Epithelial cell of esophagus (primary cell): Measurements from ENCODE around the gene THSD7B.
"Not testable (repeated sequence)": the region's sequence is repeated elsewhere in the genome, so short reads cannot be mapped to it uniquely, and the experiment has no call there.

ENCODE experiments used
- DNase-seq: peaks from one replicate; pipeline ENCODE4 v3.0.0; 2010; ENCODE audit warnings: low read depth
- H3K4me3 ChIP-seq: 2 replicates; pipeline ENCODE4 v1.5.1; 2011; ENCODE audit warnings: mild to moderate bottlenecking, low read length, control low read depth
- CTCF ChIP-seq: IDR thresholded peaks from 2 replicates; pipeline ENCODE4 v1.5.1; 2011; ENCODE audit warnings: low read depth, mild to moderate bottlenecking, low read length, control low read depth, inconsistent platforms; ENCODE audit not compliant: insufficient read depth; ENCODE audit errors: missing control alignments

Gene THSD7B

GRCh38 chr2:136741471-136741870, 23.9 kb upstream of the THSD7B start:
- DNase-seq = no peak
- no peak overlapping the region for H3K4me3 ChIP-seq
- TF ChIP-seq CTCF = no peak

- TF ChIP-seq CTCF = no peak
- no peak for DNase-seq
- H3K4me3 ChIP-seq = no peak overlapping the region
These were observed 15.3 kb upstream of the THSD7B start for GRCh38 chr2:136750065-136750464.

GRCh38 chr2:136751406-136751805, 13.9 kb upstream of the THSD7B start:
- DNase-seq = no peak
- TF ChIP-seq CTCF = no peak
- no peak overlapping the region for H3K4me3 ChIP-seq

GRCh38 chr2:136758504-136758903, 6.8 kb upstream of the THSD7B start:
- not testable (repeated sequence) for H3K4me3 ChIP-seq, DNase-seq

- DNase-seq = peak; percentile 53
- no peak for TF ChIP-seq CTCF
- H3K4me3 ChIP-seq = peak overlapping the region; percentile 37
These were observed 691 bp upstream of the THSD7B start for GRCh38 chr2:136764452-136765255.

GRCh38 chr2:136766073-136766404, 694 bp downstream of the THSD7B start:
- peak; percentile 33 for DNase-seq
- H3K4me3 ChIP-seq = peak overlapping the region; percentile 37
- TF ChIP-seq CTCF = no peak

GRCh38 chr2:136767030-136767429, 1.7 kb downstream of the THSD7B start:
- no peak overlapping the region for H3K4me3 ChIP-seq
- DNase-seq = no peak
- TF ChIP-seq CTCF = no peak

GRCh38 chr2:136769871-136770270, 4.5 kb downstream of the THSD7B start:
- no peak for TF ChIP-seq CTCF
- DNase-seq = no peak
- no peak overlapping the region for H3K4me3 ChIP-seq
